Adrenal gland (tissue), 12 donors: ENCODE measurements around the gene AGA. TPM values are rescaled to one million over a fixed set of nuclear protein-coding genes. Genes with fewer than 3 reads are reported as not detected.

ENCODE experiments used
- DNase-seq, 7 donors: peaks; one replicate each; pipeline ENCODE4 v3.0.0-alpha.2; 2019 to 2020
- H3K27ac ChIP-seq, 5 donors: fragments of 200-600 bp; sonication (generic) in 4 of 5; 1 replicate in 3 of 5; 2 replicates in 2 of 5; pipeline versions ENCODE4 v1.5.1 to v1.8.0; 2016 to 2020; ENCODE audit warnings: mild to moderate bottlenecking in 1 of 5
- H3K27me3 ChIP-seq: fragments of 200-600 bp; 2 replicates; pipeline ENCODE4 v1.8.0; 2021
- H3K36me3 ChIP-seq, 2 donors: fragments of 200-600 bp; replicated peaks in 1 of 2; 1 replicate in 1 of 2; 2 replicates in 1 of 2; pipeline versions ENCODE4 v1.5.1 to v1.8.0; 2018 to 2022
- H3K4me1 ChIP-seq, 2 donors: fragments of 200-600 bp; replicated peaks in 1 of 2; 1 replicate in 1 of 2; 2 replicates in 1 of 2; pipeline versions ENCODE4 v1.5.1 to v1.8.0; 2018 to 2021
- H3K4me3 ChIP-seq, 4 donors: fragments of 200-600 bp; sonication (generic) in 3 of 4; one replicate each; pipeline ENCODE4 v1.5.1; 2016 to 2018
- H3K9me3 ChIP-seq, 3 donors: fragments of 200-600 bp; sonication (generic) in 1 of 3; replicated peaks in 1 of 3; 1 replicate in 2 of 3; 2 replicates in 1 of 3; pipeline versions ENCODE4 v1.5.1 to v1.8.0; 2016 to 2021
- POLR2A ChIP-seq, 2 donors: fragments of 450-650 bp; IDR thresholded peaks; one replicate each; pipeline ENCODE4 v1.6.1; 2017; ENCODE audit warnings: antibody characterized with exemption in 2 of 2, mild to moderate bottlenecking in 2 of 2, moderate library complexity in 1 of 2
- WGBS, 4 donors: extraction: QIAGEN DNeasy Blood & Tissue Kit in 2 of 4; methylation state at CpG; one replicate each; pipeline versions ENCODE4 v1.1.5 to v1.1.7; 2013 to 2017; 5-methylcytosine and 5-hydroxymethylcytosine counted together
- intact Hi-C, 2 donors: fragments of 100-400 bp; cut with DNase I; formaldehyde crosslinking; loops; one replicate each; pipeline versions ENCODE4 v1.14.1 to v1.15.0; 2022 to 2023
- polyA plus RNA-seq, 3 donors: library from polyadenylated mRNA; stranded (reverse); fragments of 200-250 nt in 2 of 3; fragments of 350-450 nt in 1 of 3; fragmentation: Illumina TruSeq in 1 of 3; extraction: RNeasy Lipid Tissue Mini Kit (QIAGEN cat#74804) in 1 of 3; gene quantifications; one replicate each; pipeline ENCODE4 v1.2.3, GENCODE V29; 2013 to 2014
- total RNA-seq, 9 donors: library from RNA; depleted of rRNA in 4 of 9; stranded (reverse); fragments of >200 nt in 4 of 9; fragments of 120-200 nt in 1 of 9; fragmentation: NEBNext Ultra II Directional in 1 of 9; extraction: Animal tissue kit (Norgen Biotek cat#: 25700) in 1 of 9; gene quantifications; one replicate each; pipeline versions ENCODE4 v1.1.0 to v1.2.4, GENCODE V29; 2013 to 2023
- TF ChIP-seq, protein P1 (sequence below), 6 experiments: fragments of 450-650 bp in 4 of 6; fragments of 200-600 bp in 2 of 6; sonication (generic) in 1 of 6; IDR thresholded peaks; 1 replicate in 5 of 6; 2 replicates in 1 of 6; pipeline versions ENCODE4 v1.5.1 to v1.8.0; 2016 to 2021; ENCODE audit warnings: antibody characterized with exemption in 6 of 6, mild to moderate bottlenecking in 2 of 6, moderate library complexity in 1 of 6
- donor health status: healthy with polysubstance abuse.
- donor health status: Bipolar disorder and iron deficiency.
- donor health status: DM: yes; HTN: yes; CAD: no.
- donor health status: DM: no; HTN: no; CAD: no.
- donor health status: DM: no; HTN: no; CAD: no.
- donor health status: DM: yes; HTN: yes; CAD: no.

The AGA gene
- total and polyA plus RNA-seq, 12 donors = 8.8 to 66.9 (median 27.6) TPM

DNA sequence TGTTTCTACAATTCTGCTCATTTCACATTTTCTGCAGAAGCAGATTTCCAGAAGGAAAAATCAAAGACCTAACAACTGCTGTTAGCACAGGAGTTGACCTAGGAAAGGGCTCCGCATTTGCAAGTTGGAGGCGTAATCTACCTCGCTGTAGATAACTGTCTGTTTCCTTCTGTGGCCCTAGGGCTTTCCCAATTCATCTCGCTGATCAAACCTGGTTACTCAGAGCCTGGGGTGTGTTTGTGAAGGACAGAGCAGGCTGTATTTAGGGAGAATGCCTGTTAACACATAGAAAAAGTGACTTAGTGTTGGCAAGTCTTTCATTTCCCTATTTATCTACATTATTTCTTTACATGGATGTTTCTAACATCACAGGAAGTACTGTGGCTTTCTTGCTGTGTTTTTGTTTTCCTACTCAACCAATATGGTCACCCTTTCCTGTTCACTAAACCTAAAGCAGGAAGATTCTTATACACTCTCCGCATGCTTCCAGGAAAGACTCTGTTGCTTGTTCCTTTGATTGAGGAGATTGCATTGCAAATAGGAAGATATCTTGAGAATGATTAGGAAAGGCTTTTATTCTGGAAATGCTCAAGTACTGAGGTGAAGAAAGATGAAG, 40.5 kb downstream of the AGA start:
- Histone ChIP-seq H3K27me3 (no peaks in the 10 kb centered on the region), H3K4me3 (no peak overlapping the region), H3K9me3 (no peaks in the 10 kb centered on the region), H3K4me1 (no peaks in the 10 kb centered on the region), H3K36me3 (no peaks in the 10 kb centered on the region), H3K27ac (no peak overlapping the region)
- WGBS, 4 donors = 74 to 84% (median 82%) methylated on average over 5 of the region's 5 CpGs
- no peak for TF ChIP-seq POLR2A (IDR thresholded peaks at IDR 0.05)
- TF ChIP-seq, protein P1, sequence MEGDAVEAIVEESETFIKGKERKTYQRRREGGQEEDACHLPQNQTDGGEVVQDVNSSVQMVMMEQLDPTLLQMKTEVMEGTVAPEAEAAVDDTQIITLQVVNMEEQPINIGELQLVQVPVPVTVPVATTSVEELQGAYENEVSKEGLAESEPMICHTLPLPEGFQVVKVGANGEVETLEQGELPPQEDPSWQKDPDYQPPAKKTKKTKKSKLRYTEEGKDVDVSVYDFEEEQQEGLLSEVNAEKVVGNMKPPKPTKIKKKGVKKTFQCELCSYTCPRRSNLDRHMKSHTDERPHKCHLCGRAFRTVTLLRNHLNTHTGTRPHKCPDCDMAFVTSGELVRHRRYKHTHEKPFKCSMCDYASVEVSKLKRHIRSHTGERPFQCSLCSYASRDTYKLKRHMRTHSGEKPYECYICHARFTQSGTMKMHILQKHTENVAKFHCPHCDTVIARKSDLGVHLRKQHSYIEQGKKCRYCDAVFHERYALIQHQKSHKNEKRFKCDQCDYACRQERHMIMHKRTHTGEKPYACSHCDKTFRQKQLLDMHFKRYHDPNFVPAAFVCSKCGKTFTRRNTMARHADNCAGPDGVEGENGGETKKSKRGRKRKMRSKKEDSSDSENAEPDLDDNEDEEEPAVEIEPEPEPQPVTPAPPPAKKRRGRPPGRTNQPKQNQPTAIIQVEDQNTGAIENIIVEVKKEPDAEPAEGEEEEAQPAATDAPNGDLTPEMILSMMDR (IDR thresholded peaks at IDR 0.05) = no peak
- intact Hi-C loops = no loop called here
- no peak for DNase-seq

GRCh38 chr4:177400030-177400429, 42.2 kb downstream of the AGA start:
- Histone ChIP-seq H3K27ac (no peak overlapping the region), H3K27me3 (no peaks in the 10 kb centered on the region), H3K36me3 (no peaks in the 10 kb centered on the region), H3K9me3 (no peaks in the 10 kb centered on the region), H3K4me1 (no peaks in the 10 kb centered on the region), H3K4me3 (no peak overlapping the region)
- TF ChIP-seq POLR2A (IDR thresholded peaks at IDR 0.05) = no peak
- TF ChIP-seq, protein P1 (IDR thresholded peaks at IDR 0.05) = no peak
- DNase-seq = no peak
- 23 to 83% (median 73%) methylated on average over 2 of the region's 2 CpGs for whole genome bisulfite sequencing, 4 donors
- intact Hi-C loops = no loop called here

DNA sequence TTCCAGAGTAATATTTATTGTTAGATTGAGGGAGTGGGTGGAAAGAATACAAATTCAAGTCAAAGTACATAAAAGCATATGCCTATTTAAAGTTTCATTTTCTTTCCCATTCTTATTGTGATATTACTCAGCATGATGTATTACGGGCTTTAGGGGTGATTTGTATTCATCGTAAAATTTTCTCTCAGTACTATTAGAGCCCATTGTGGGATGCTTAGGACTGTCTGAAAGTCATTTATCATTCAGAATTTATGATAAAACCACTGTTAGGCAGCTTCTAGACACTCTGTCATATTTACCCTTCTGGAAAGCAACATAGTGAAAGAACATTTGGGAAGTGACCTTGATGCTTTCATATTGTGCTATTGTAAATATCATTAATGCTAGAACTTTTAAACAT, 45.9 kb downstream of the AGA start:
- no peak overlapping the region for H3K4me3 ChIP-seq
- no peak for TF ChIP-seq POLR2A (IDR thresholded peaks at IDR 0.05)
- TF ChIP-seq, protein P1 (IDR thresholded peaks at IDR 0.05) = no peak
- H3K27ac ChIP-seq = no peak overlapping the region
- H3K36me3 ChIP-seq = no peaks in the 10 kb centered on the region
- H3K9me3 ChIP-seq = no peaks in the 10 kb centered on the region
- H3K27me3 ChIP-seq = no peaks in the 10 kb centered on the region
- H3K4me1 ChIP-seq = no peaks in the 10 kb centered on the region
- intact Hi-C loops = no loop called here
- no peak for DNase-seq
- WGBS, 4 donors = 67 to 78% (median 71%) methylated on average over 2 of the region's 2 CpGs

DNA sequence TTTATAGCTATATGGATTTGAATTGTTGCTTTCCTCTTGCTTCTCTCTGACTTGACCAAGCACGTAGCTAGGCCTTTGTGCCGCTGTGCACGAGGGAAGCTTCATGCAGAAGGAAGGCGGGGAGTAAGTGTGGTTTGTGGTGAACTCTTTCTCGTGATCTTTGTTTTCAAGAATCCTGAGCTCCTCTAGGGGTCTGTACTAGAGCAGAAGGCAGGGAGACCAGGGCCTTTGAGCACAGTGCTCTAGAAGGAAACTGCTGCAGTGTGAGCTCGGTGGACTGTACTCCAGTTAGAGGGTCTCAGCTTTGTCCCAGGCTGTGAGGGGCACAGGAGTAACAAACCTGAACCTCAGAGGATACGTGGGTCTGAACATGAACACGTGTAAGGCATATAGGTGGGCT, 49.0 kb downstream of the AGA start:
- no peaks in the 10 kb centered on the region for H3K27me3 ChIP-seq
- no peak overlapping the region for H3K27ac ChIP-seq
- TF ChIP-seq, protein P1 (IDR thresholded peaks at IDR 0.05) = no peak
- TF ChIP-seq POLR2A (IDR thresholded peaks at IDR 0.05) = no peak
- H3K9me3 ChIP-seq = no peaks in the 10 kb centered on the region
- no peaks in the 10 kb centered on the region for H3K4me1 ChIP-seq
- DNase-seq = no peak
- 66 to 70% (median 67%) methylated on average over 8 of the region's 8 CpGs for WGBS, 4 donors
- H3K4me3 ChIP-seq = no peak overlapping the region
- intact Hi-C loops = no loop called here
- H3K36me3 ChIP-seq = no peaks in the 10 kb centered on the region
